Left renal cortex interstitium (tissue), 4 donors: ENCODE measurements around the gene TTC21B. TPM values are rescaled to one million over a fixed set of nuclear protein-coding genes. Genes with fewer than 3 reads are reported as not detected.

ENCODE experiments used
- DNase-seq, 4 donors: peaks; one replicate each; pipeline ENCODE4 v3.0.0-alpha.2; 2013; ENCODE audit warnings: low read depth in 4 of 4, low spot score in 2 of 4, missing footprints in 1 of 4
- polyA plus RNA-seq, 4 donors: library from polyadenylated mRNA; unstranded; fragments of 120-200 nt; gene quantifications; one replicate each; pipeline ENCODE4 v1.2.1, GENCODE V29; 2013; ENCODE audit not compliant: insufficient read length in 4 of 4

Gene TTC21B
- polyA plus RNA-seq, 4 donors: 22.3 to 36.3 (median 31.1) TPM

GRCh38 chr2:165927353-165927752 is 26.2 kb downstream of the TTC21B start:
- DNase-seq: no peak

- DNase-seq: no peak
These were observed 28.6 kb downstream of the TTC21B start for GRCh38 chr2:165924946-165925345.

GRCh38 chr2:165920748-165921147 is 32.8 kb downstream of the TTC21B start:
- no peak for DNase-seq

GRCh38 chr2:165913636-165914035 is 39.9 kb downstream of the TTC21B start:
- no peak for DNase-seq

GRCh38 chr2:165911981-165912380 is 41.6 kb downstream of the TTC21B start:
- DNase-seq: no peak

GRCh38 chr2:165911231-165911630 is 42.3 kb downstream of the TTC21B start:
- DNase-seq: no peak

- DNase-seq: no peak
These were observed 44.1 kb downstream of the TTC21B start for GRCh38 chr2:165909466-165909865.

- no peak for DNase-seq
These were observed 47.7 kb downstream of the TTC21B start for GRCh38 chr2:165905854-165906253.

- DNase-seq: no peak
These were observed 48.3 kb downstream of the TTC21B start for GRCh38 chr2:165905269-165905668.

- DNase-seq: no peak
These were observed 49.1 kb downstream of the TTC21B start for GRCh38 chr2:165904432-165904831.

GRCh38 chr2:165903406-165903805 is 50.2 kb downstream of the TTC21B start:
- no peak for DNase-seq

- no peak for DNase-seq
These were observed 50.6 kb downstream of the TTC21B start for GRCh38 chr2:165902934-165903333.

GRCh38 chr2:165901620-165902298 is 51.8 kb downstream of the TTC21B start:
- no peak for DNase-seq

GRCh38 chr2:165899311-165899710 is 54.3 kb downstream of the TTC21B start:
- DNase-seq: no peak

GRCh38 chr2:165898381-165898780 is 55.2 kb downstream of the TTC21B start:
- DNase-seq: no peak

- no peak for DNase-seq
These were observed 55.9 kb downstream of the TTC21B start for GRCh38 chr2:165897726-165898125.

- no peak for DNase-seq
These were observed 56.5 kb downstream of the TTC21B start for GRCh38 chr2:165897074-165897473.

GRCh38 chr2:165895974-165896373 is 57.6 kb downstream of the TTC21B start:
- DNase-seq: no peak

- DNase-seq: no peak
These were observed 60.0 kb downstream of the TTC21B start for GRCh38 chr2:165893556-165893955.

GRCh38 chr2:165892526-165892925 is 61.0 kb downstream of the TTC21B start:
- no peak for DNase-seq

GRCh38 chr2:165891943-165892342 is 61.6 kb downstream of the TTC21B start:
- no peak for DNase-seq

GRCh38 chr2:165891345-165891744 is 62.2 kb downstream of the TTC21B start:
- DNase-seq: no peak

- no peak for DNase-seq
These were observed 63.8 kb downstream of the TTC21B start for GRCh38 chr2:165889798-165890197.
